Left kidney (tissue), 2 donors: Measurements from ENCODE around the gene ENOSF1. TPM values are rescaled to one million over a fixed set of nuclear protein-coding genes. Genes with fewer than 3 reads are reported as not detected.
A peak's percentile ranks its signal among the peaks of the same experiment; 100 is the strongest.
"Not testable (repeated sequence)": the region's sequence is repeated elsewhere in the genome, so short reads cannot be mapped to it uniquely, and the experiment has no call there.

ENCODE experiments used
- DNase-seq: peaks from one replicate; pipeline ENCODE4 v3.0.0-alpha.2; 2013
- polyA plus RNA-seq: library from polyadenylated mRNA; unstranded; fragments of 120-200 nt; gene quantifications from one replicate; pipeline ENCODE4 v1.2.1, GENCODE V29; 2013; ENCODE audit not compliant: insufficient read length

The ENOSF1 gene
- polyA plus RNA-seq, 1 donor, result 141 TPM

- no peak for DNase-seq
Measured at GRCh38 chr18:710418-711300, 1.8 kb downstream of the ENOSF1 start.

DNA sequence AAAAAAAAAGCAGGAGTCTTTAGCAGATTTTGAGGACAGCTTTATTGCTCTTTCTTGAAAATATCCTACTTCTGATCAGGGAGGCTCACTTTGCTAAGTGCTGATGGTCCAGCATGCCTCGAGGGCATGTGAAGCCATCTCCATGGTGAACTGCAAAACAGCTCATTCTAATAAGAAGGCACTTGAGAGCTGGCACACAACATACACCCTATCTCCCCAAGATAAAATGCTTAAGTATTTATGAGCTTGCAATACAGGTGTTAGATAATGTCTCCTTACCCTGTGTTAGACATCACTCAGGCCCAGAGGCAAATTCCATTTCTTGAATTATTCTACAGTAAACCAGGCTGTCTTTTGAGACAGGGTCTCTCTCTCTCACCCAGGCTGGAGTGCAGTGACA lies 2.7 kb downstream of the ENOSF1 start:
- no peak for DNase-seq

DNA sequence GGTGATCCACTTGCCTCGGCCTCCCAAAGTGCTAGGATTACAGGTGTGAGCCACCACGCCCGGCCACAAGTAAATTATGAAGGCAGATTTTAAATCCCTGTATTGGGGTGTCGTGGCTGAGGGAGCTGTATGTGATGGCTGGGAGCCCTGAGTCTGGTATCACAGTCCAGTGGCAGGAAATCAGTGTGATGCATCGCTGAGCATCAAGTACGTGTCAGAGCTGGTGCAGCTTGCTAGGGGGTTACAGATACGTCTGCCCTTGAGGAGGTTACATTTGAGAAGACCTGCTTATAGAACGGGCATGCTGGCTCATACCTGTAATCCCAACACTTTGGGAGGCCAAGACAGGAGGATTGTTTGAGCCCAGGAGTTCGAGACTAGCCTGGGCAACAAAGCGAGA lies 4.3 kb downstream of the ENOSF1 start:
- DNase-seq, result no peak

DNA sequence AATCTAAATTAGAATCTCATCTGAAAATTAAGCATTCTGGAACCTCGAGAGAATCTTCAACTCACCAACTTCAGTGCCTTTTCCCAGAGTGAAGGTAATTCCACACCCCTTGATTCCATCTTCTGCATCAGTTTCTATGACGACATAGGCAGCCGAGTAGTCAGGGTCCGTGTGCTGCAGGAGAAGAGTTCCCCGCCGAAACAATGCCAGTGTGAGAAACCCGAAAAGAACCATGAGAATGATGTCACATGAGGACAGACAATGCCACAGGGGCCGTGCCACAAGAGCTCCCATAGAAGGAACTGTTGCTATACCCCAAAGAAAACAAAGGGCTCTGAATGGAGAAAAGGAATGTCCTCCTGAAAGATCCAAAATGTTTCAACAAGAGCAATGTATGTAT lies 6.0 kb downstream of the ENOSF1 start:
- DNase-seq, result no peak

GRCh38 chr18:703213-703967 lies 9.0 kb downstream of the ENOSF1 start:
- DNase-seq, result no peak

- DNase-seq, result peak; percentile 50
Measured at GRCh38 chr18:697800-698199, 14.6 kb downstream of the ENOSF1 start.

DNA sequence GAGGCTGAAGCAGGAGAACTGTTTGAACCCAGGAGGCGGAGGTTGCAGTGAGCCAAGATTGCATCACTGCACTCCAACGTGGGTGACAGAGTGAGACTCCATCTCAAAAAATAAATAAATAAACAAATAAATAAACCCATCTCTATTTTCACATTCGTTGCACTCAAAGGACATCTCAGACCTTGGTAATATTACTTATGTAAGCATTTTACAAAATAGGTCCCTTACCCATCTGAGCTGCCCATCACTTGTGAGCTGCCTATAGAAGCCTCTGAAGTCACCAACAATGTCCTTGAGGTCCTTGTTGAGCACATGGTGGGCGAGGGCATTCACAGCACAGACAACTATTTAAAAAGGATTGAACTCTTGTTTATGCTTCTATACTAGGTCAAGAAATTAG lies 15.4 kb downstream of the ENOSF1 start:
- DNase-seq, result no peak

- DNase-seq, result no peak
Measured at GRCh38 chr18:693466-694187, 18.8 kb downstream of the ENOSF1 start.

DNA sequence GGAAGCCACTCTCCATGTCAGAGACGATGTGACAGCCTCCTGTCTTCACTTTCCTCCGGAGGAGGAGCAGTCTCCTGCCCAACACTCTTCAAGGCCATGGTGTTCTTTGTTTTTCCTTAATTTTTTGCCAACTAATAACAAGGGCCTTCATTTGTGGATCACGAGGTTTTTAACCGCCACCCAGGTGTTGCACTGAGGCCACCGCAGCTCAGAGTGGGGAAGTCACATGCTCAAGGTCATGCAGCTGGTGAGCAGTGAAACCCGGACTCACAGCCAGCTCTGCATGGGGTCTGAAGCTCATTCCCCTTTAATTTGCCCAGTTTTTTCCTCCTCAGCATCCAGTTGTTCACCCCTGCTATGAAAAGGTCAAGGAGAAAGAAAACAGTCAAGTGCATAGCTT lies 19.6 kb downstream of the ENOSF1 start:
- DNase-seq, result no peak

- DNase-seq, result no peak
Measured at GRCh38 chr18:688323-688722, 24.1 kb downstream of the ENOSF1 start.

- no peak for DNase-seq
Measured at GRCh38 chr18:686339-687111, 25.9 kb downstream of the ENOSF1 start.

GRCh38 chr18:685438-685837 lies 27.0 kb downstream of the ENOSF1 start:
- no peak for DNase-seq

DNA sequence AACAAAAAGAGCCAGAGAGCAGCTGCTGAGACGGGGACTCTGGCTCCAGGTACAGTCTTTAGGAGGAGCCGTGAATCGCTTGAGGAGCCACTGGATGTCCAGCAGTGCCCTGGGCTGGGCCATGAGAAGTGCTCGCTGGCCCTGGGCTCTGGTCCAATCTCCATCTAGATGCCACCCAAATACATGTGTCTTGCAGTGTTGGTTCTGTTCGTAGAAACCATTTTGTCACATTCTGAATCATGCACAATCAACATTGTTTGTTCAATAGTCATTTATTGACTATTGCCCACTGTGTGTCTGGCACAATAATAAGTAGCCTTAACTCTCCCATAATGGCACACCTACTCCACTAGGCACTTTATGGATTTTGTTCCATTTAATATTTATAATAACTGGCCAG lies 28.9 kb downstream of the ENOSF1 start:
- DNase-seq, result no peak

DNA sequence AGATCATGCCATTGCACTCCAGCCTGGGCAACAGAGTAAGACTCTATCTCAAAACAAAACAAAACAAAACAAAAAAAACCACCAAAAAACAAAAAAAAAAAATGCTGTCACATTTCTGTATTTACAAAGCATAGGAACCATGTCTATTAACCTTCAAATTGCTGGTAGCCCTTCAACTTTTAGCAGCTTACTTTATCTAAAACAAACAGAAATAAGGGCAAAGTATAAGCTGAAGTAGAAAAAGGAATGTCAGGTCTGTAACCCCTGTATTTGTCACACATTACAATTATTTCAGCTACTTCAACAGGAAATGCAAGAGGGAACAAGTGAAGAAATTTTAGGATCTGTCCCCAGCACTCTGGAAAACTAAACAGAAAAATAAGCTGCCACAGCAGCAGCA lies 29.6 kb downstream of the ENOSF1 start:
- DNase-seq, result no peak

GRCh38 chr18:682416-682815 lies 30.0 kb downstream of the ENOSF1 start:
- DNase-seq, result not testable (repeated sequence)

GRCh38 chr18:681985-682384 lies 30.4 kb downstream of the ENOSF1 start:
- DNase-seq, result no peak

- DNase-seq, result no peak
Measured at GRCh38 chr18:680392-680791, 32.0 kb downstream of the ENOSF1 start.

DNA sequence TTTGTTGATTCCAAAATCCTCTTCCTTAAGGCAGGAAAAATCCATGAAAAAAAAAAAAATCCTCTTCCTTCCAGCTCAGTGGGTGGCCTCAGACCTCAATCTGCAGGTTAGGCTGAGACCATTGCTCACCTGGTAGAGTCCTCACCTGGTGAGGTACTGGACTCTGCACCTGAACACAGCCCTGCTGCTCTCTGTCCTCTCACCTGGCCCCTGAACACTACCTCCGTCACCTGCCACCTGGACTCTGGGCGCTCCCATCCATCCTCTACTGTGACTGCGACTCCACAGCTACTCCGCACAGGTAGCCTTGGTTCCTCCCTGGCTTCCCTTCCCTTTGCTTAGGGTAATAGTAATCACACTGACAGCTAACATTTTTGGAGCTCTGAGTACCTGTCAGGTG lies 32.9 kb downstream of the ENOSF1 start:
- DNase-seq, result no peak

DNA sequence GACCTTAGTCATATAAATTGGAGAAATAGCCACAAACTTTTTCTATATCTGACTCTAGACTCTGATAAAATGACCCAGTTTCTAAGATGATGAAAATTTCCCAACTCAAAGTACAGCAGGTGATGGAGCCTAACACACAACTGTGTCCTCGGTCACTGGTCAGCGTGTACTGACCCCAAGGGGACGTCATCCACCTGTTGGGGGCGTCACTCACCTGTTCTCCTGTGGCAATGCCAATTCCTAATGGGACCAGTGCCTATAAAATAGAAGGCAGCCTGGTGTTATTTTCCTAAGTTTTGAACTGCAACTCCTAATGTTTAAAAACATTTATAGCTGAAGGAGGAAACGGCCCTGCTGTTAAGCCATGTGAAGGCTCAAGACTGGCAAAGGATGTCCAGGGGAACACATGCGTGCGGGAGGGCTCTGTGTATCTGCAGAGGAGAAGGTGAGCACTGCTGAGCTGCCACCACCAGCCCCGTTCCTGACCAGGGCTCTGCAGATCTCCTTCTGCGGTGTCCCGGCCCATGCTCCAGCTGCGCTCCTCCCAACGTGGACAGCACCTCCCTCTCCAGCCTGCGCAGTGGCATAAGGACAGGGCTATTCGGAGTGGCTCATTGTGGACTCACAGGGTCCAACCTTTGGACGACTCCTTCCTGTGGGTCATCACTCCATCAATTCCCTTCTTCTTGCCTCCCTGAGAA lies 33.8 kb downstream of the ENOSF1 start:
- no peak for DNase-seq

DNA sequence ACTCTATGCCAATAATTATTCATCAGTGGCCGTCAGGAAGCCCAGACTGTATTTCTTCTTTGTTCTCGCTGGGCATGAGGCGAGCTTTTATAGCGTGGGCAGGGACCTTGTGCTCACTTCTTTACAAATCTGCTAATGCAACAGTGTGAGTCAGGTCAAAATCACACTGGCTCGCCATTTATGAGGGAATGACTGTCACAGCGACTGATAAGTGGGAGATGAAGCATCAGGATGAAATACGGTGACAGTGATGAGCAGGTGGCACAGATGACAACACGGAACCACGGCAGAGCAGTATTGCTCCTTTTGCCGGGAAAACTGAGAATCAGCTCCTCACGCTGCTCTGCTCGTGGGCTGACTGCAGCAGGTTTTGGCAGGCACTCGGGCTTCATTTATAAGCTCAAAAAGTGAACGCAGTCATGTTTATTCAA lies 34.5 kb downstream of the ENOSF1 start:
- no peak for DNase-seq

DNA sequence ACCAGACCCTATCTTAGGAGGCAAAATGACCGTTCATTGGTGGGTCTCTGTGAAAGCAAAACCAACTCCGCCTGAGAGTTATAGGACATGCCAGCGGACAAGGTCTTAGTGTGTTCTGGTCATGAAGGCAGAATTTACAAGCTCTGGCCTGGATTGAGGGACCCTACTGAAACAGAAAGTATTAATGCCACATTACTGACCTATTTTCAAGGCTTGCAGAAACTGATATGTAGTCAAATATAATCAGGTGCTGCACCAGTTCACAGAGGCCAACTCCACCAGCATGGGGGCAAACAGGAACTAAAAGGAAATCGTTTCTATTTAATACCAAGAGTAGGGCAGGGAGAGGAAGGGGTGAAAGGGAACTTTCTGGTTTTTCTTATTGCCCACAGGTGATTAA lies 35.3 kb downstream of the ENOSF1 start:
- DNase-seq, result no peak
